HEK293T (cell line): ENCODE results near the gene PRF1.

Source experiments
- ELF4 ChIP-seq: fragments of 450-650 bp; IDR thresholded peaks from 2 replicates; pipeline ENCODE4 v1.6.1; 2017; ENCODE audit warnings: antibody characterized with exemption
- FOXA1 ChIP-seq: fragments of 450-650 bp; IDR thresholded peaks from 2 replicates; pipeline ENCODE4 v1.6.1; 2016; ENCODE audit warnings: mild to moderate bottlenecking
- FOXK2 ChIP-seq: fragments of 450-650 bp; IDR thresholded peaks from 2 replicates; pipeline ENCODE4 v1.6.1; 2016; ENCODE audit warnings: mild to moderate bottlenecking
- NFRKB ChIP-seq: fragments of 450-650 bp; IDR thresholded peaks from 2 replicates; pipeline ENCODE4 v1.6.1; 2016; ENCODE audit warnings: mild to moderate bottlenecking, moderate library complexity
- SP1 ChIP-seq: fragments of 450-650 bp; IDR thresholded peaks from 2 replicates; pipeline ENCODE4 v1.6.1; 2017
- SUZ12 ChIP-seq: fragments of 450-650 bp; IDR thresholded peaks from 2 replicates; pipeline ENCODE4 v1.6.1; 2016; ENCODE audit warnings: mild to moderate bottlenecking
- TF ChIP-seq, protein P1 (sequence below): fragments of 450-650 bp; IDR thresholded peaks from 2 replicates; pipeline ENCODE4 v1.6.1; 2016

DNA sequence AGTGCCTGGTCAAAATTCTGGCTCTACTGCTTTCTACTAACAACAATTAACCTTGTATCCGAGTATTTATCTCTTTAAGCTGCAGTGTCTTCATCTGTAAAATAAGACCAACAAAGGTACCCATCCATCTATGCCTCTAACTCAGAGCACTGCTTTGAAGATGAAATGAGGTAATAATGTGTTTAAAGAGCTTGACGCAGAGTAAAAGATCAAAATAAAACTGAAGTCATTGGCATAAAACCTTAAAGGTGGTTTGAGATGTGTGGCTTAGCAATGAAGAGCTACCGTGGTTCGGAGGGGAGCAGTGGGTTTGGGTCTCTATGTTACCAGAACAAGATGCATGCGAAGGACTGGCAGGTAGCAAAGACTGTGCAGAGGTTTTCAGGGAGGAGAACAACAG, 16.1 kb upstream of the PRF1 start:
- TF ChIP-seq, protein P1, sequence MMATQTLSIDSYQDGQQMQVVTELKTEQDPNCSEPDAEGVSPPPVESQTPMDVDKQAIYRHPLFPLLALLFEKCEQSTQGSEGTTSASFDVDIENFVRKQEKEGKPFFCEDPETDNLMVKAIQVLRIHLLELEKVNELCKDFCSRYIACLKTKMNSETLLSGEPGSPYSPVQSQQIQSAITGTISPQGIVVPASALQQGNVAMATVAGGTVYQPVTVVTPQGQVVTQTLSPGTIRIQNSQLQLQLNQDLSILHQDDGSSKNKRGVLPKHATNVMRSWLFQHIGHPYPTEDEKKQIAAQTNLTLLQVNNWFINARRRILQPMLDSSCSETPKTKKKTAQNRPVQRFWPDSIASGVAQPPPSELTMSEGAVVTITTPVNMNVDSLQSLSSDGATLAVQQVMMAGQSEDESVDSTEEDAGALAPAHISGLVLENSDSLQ, result no peak
- TF ChIP-seq SUZ12, result no peak
- TF ChIP-seq SP1, result no peak
- no peak for TF ChIP-seq FOXK2
- no peak for TF ChIP-seq NFRKB
- TF ChIP-seq ELF4, result no peak
- no peak for TF ChIP-seq FOXA1
